RWPE2 (cell line): ENCODE results near the gene MAPT.

Experiments used
- ATAC-seq: fragments of 200-7000 bp; cut with Tn5 transposase; 3 replicates; pipeline ENCODE4 v1.9.1; 2021; ENCODE audit warnings: low read depth
- DNase-seq: peaks from one replicate; pipeline ENCODE4 v3.0.0-alpha.2; 2020; ENCODE audit warnings: low spot score
- H3K27ac ChIP-seq: fragments of 450-650 bp; 2 replicates; pipeline ENCODE4 v1.5.1; 2017; ENCODE audit warnings: mild to moderate bottlenecking; ENCODE audit not compliant: poor library complexity, severe bottlenecking
- H3K27me3 ChIP-seq: fragments of 250-450 bp; sonication (Bioruptor Pico); 2 replicates; pipeline ENCODE4 v1.5.1; 2021; ENCODE audit warnings: mild to moderate bottlenecking, moderate library complexity; ENCODE audit not compliant: insufficient read depth, poor library complexity, severe bottlenecking
- H3K36me3 ChIP-seq: fragments of 250-450 bp; sonication (Bioruptor Pico); 2 replicates; pipeline ENCODE4 v1.5.1; 2020; ENCODE audit warnings: low read depth, mild to moderate bottlenecking, moderate library complexity
- H3K4me1 ChIP-seq: fragments of 250-450 bp; sonication (Bioruptor Pico); 2 replicates; pipeline ENCODE4 v1.5.1; 2021; ENCODE audit warnings: mild to moderate bottlenecking, moderate library complexity; ENCODE audit not compliant: insufficient read depth, poor library complexity, severe bottlenecking
- H3K4me3 ChIP-seq: fragments of 250-450 bp; sonication (Bioruptor Pico); 2 replicates; pipeline ENCODE4 v1.5.1; 2021; ENCODE audit warnings: mild to moderate bottlenecking, moderate library complexity; ENCODE audit not compliant: severe bottlenecking
- H3K9me3 ChIP-seq: fragments of 250-450 bp; sonication (Bioruptor Pico); 2 replicates; pipeline ENCODE4 v1.5.1; 2021; ENCODE audit warnings: mild to moderate bottlenecking, moderate library complexity; ENCODE audit not compliant: severe bottlenecking
- TF ChIP-seq, protein P1 (sequence below): fragments of 450-650 bp; IDR thresholded peaks from one replicate; pipeline ENCODE4 v1.5.1; 2017; ENCODE audit warnings: mild to moderate bottlenecking, moderate library complexity; ENCODE audit not compliant: poor library complexity, severe bottlenecking

Gene MAPT

DNA sequence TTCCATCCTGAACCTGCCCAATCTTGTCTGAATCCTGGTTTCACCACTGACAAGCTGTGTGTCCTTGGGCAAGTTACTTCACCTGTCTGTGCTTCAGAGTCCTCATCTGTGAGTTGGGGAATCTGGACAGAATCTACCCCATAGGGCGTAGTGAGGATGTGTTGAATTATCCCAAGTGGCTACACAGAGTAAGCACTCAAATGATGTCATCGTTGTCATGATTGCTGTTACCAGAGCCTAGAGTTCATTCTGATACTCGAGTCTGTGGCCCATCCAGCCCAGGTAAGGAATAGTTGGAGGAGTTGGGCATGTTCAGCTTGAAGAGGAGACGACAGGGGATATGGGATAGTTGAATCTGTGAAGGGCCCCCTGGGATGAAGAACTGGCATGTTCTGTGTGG lies 45.9 kb downstream of the MAPT start:
- Histone ChIP-seq H3K4me1 (no peaks in the 10 kb centered on the region), H3K27ac (no peak overlapping the region), H3K27me3 (peaks cover 18% of the 10 kb centered on the region), H3K36me3 (no peaks in the 10 kb centered on the region), H3K4me3 (no peak overlapping the region), H3K9me3 (no peaks in the 10 kb centered on the region)
- DNase-seq, result no peak
- TF ChIP-seq, protein P1, sequence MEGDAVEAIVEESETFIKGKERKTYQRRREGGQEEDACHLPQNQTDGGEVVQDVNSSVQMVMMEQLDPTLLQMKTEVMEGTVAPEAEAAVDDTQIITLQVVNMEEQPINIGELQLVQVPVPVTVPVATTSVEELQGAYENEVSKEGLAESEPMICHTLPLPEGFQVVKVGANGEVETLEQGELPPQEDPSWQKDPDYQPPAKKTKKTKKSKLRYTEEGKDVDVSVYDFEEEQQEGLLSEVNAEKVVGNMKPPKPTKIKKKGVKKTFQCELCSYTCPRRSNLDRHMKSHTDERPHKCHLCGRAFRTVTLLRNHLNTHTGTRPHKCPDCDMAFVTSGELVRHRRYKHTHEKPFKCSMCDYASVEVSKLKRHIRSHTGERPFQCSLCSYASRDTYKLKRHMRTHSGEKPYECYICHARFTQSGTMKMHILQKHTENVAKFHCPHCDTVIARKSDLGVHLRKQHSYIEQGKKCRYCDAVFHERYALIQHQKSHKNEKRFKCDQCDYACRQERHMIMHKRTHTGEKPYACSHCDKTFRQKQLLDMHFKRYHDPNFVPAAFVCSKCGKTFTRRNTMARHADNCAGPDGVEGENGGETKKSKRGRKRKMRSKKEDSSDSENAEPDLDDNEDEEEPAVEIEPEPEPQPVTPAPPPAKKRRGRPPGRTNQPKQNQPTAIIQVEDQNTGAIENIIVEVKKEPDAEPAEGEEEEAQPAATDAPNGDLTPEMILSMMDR, result no peak
- ATAC-seq, result no peak

DNA sequence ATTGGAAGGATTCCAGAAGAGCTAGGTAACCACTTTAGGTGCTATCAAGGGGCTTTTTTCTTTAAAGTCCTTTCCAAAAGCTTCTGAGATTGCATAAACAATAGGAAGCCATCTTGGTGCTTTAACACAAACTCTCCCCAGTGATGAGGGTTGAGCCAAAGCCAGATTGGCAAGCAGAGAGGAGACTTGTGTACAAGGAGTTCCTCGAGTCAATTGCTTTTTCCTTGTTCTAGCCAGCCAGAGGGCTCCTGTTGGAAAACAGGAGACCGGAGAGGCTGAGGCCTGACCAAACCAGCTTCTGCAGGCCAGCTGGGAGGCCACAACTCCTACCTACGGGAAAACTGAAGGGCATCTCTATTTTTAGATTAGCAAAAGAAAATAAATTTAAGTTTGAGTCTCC lies 46.5 kb downstream of the MAPT start:
- no peak for ATAC-seq
- Histone ChIP-seq H3K4me3 (no peak overlapping the region), H3K27me3 (peaks cover 13% of the 10 kb centered on the region), H3K27ac (no peak overlapping the region), H3K4me1 (no peaks in the 10 kb centered on the region), H3K9me3 (no peaks in the 10 kb centered on the region), H3K36me3 (no peaks in the 10 kb centered on the region)
- DNase-seq, result no peak
- TF ChIP-seq, protein P1, result no peak

DNA sequence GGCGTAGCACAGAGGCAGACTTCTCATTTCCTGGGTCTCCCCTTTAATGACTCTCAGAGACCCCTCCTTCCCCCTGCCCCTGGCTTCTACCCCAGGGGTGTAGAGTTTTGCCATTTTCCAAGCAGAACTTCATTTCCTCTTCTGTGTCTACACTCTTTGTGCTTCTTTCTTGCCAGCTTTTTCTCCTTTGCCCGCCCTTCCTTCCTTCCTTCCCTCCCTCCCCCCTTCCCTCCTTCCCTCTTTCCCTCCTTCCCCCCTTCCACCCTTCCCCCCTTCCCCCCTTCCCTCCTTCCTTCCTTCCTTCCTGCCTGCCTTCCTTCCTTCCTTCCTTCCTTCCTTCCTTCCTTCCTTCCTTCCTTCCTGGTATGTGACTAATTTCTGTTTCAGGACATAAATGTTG lies 47.0 kb downstream of the MAPT start:
- TF ChIP-seq, protein P1, result no peak
- H3K4me3 ChIP-seq, result no peak overlapping the region
- DNase-seq (no peak), ATAC-seq (no peak)
- H3K27ac ChIP-seq, result no peak overlapping the region
- H3K27me3 ChIP-seq, result peaks cover 13% of the 10 kb centered on the region
- H3K4me1 ChIP-seq, result no peaks in the 10 kb centered on the region
- H3K9me3 ChIP-seq, result no peaks in the 10 kb centered on the region
- no peaks in the 10 kb centered on the region for H3K36me3 ChIP-seq

DNA sequence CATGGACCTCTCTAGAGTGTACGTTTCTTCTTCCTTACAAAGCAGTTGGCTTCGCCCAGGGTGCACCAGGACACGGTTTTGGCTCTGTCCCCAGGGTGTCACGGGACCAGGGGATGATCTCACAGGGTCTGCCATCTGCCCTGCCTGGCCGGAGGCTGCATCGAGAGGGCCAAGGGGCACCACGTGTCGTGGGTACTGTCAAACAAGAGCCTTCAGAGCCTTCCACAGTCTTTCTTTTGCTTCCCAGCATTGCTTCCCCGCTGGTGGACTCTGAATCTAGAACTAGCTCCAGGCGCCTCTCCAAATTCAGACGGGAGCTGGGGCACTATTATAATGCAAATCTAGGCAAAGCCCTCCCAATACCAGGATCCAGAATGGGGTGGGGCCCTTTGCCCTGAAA lies 47.9 kb downstream of the MAPT start:
- TF ChIP-seq, protein P1, result no peak
- ATAC-seq, result no peak

DNA sequence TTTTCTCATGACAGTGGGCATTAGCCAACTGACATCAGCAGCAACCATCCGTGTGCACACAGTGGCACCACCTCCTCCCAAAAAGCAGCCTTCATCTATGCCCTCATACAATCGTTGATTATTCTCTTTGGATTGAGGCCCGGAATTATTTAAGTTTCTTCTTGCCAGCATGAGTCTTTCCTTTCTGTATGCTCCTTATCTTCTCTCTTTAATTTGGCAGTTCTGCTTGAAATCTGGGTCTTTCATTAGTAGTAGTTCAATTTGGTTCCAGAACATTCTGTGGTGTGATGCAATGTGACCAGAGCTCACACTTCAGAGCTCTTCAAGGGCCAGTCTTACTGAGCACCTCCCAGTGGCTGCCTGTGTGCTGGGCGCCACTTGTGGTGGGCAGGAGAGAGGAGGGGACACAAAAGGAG lies 52.5 kb downstream of the MAPT start:
- Histone ChIP-seq H3K4me1 (no peaks in the 10 kb centered on the region), H3K4me3 (no peak overlapping the region), H3K36me3 (no peaks in the 10 kb centered on the region), H3K27me3 (peaks cover 33% of the 10 kb centered on the region), H3K27ac (no peak overlapping the region), H3K9me3 (no peaks in the 10 kb centered on the region)
- DNase-seq (no peak), ATAC-seq (no peak)
- TF ChIP-seq, protein P1, result no peak

More for the DNA sequence above, 47.9 kb downstream of the MAPT start:
- no peaks in the 10 kb centered on the region for H3K9me3 ChIP-seq
- peaks cover 13% of the 10 kb centered on the region for H3K27me3 ChIP-seq
- H3K27ac ChIP-seq, result no peak overlapping the region
- no peak overlapping the region for H3K4me3 ChIP-seq
- DNase-seq, result no peak
- no peaks in the 10 kb centered on the region for H3K36me3 ChIP-seq
- no peaks in the 10 kb centered on the region for H3K4me1 ChIP-seq
